HepG2 (cell line): ENCODE results near the gene ALDH3B2. TPM values are rescaled to one million over a fixed set of nuclear protein-coding genes. Genes with fewer than 3 reads are reported as not detected.

Experiments used
- GATA4 ChIP-seq: sonication (generic); IDR thresholded peaks from 2 replicates; pipeline ENCODE4 v1.6.1; 2016; ENCODE audit warnings: antibody characterized with exemption, low read depth, borderline replicate concordance
- GPN1 ChIP-seq: sonication (generic); formaldehyde crosslinking; IDR thresholded peaks from 2 replicates; pipeline ENCODE4 v1.5.1; 2020; ENCODE audit warnings: missing genetic modification reagents, borderline replicate concordance
- HMG20B ChIP-seq: conservative IDR thresholded peaks from 2 replicates; pipeline ENCODE4 v1.6.1; 2016; ENCODE audit warnings: missing genetic modification reagents, missing compliant biosample characterization
- IKZF4 ChIP-seq: sonication (generic); formaldehyde crosslinking; IDR thresholded peaks from 2 replicates; pipeline ENCODE4 v1.5.1; 2020; ENCODE audit warnings: borderline replicate concordance, mild to moderate bottlenecking, low read depth, missing genetic modification reagents; ENCODE audit errors: not compliant biosample characterization
- ISX ChIP-seq: sonication (generic); formaldehyde crosslinking; conservative IDR thresholded peaks from 2 replicates; pipeline ENCODE4 v1.5.0; 2020; ENCODE audit warnings: missing genetic modification reagents
- KDM2A ChIP-seq: sonication (generic); formaldehyde crosslinking; IDR thresholded peaks from 2 replicates; pipeline ENCODE4 v1.4.0; 2020; ENCODE audit warnings: low read depth, missing genetic modification reagents, borderline replicate concordance
- KDM6A ChIP-seq: IDR thresholded peaks from 2 replicates; pipeline ENCODE4 v1.6.1; 2016; ENCODE audit warnings: low read depth
- KMT2A ChIP-seq: sonication (generic); formaldehyde crosslinking; IDR thresholded peaks from 2 replicates; pipeline ENCODE4 v1.4.0; 2020; ENCODE audit warnings: missing genetic modification reagents
- MAFK ChIP-seq, 2 experiments: IDR thresholded peaks in 1 of 2; conservative IDR thresholded peaks in 1 of 2; 2 replicates each; pipeline ENCODE4 v1.6.1; 2011; ENCODE audit warnings: improper control_type of control experiment in 2 of 2, low read length in 2 of 2
- MATR3 ChIP-seq: sonication (generic); formaldehyde crosslinking; IDR thresholded peaks from 2 replicates; pipeline ENCODE4 v1.4.0; 2020; ENCODE audit warnings: missing genetic modification reagents
- NCOA1 ChIP-seq: sonication (generic); formaldehyde crosslinking; IDR thresholded peaks from 2 replicates; pipeline ENCODE4 v1.9.0; 2021; ENCODE audit warnings: missing genetic modification reagents
- PCBP2 ChIP-seq: fragments of 200-400 bp; formaldehyde crosslinking; optimal IDR thresholded peaks from 2 replicates; pipeline ENCODE3; 2018; ENCODE audit warnings: low read length, low read depth; ENCODE audit not compliant: poor library complexity, severe bottlenecking
- PHF8 ChIP-seq: sonication (generic); formaldehyde crosslinking; IDR thresholded peaks from 2 replicates; pipeline ENCODE4 v1.5.0; 2020; ENCODE audit warnings: missing genetic modification reagents
- PITX1 ChIP-seq: sonication (generic); formaldehyde crosslinking; IDR thresholded peaks from 2 replicates; pipeline ENCODE4 v1.5.1; 2020; ENCODE audit warnings: mild to moderate bottlenecking, missing genetic modification reagents
- RXRA ChIP-seq: sonication (generic); formaldehyde crosslinking; IDR thresholded peaks from 2 replicates; pipeline ENCODE4 v1.5.1; 2020; ENCODE audit warnings: missing genetic modification reagents
- TAF1 ChIP-seq: sonication (generic); formaldehyde crosslinking; IDR thresholded peaks from 2 replicates; pipeline ENCODE4 v1.4.0; 2020; ENCODE audit warnings: missing genetic modification reagents
- TBL1XR1 ChIP-seq: fragments of 150-350 bp; IDR thresholded peaks from 2 replicates; pipeline ENCODE4 v1.6.1; 2014; ENCODE audit warnings: borderline replicate concordance, low read length; ENCODE audit not compliant: partially characterized antibody
- TRIM24 ChIP-seq: sonication (generic); formaldehyde crosslinking; IDR thresholded peaks from 2 replicates; pipeline ENCODE4 v1.8.0; 2022; ENCODE audit warnings: mild to moderate bottlenecking, missing genetic modification reagents
- ZFP90 ChIP-seq: sonication (generic); formaldehyde crosslinking; IDR thresholded peaks from 2 replicates; pipeline ENCODE4 v1.8.0; 2022; ENCODE audit warnings: missing genetic modification reagents, mild to moderate bottlenecking, inconsistent platforms, borderline replicate concordance
- ZNF136 ChIP-seq: sonication (generic); formaldehyde crosslinking; IDR thresholded peaks from 2 replicates; pipeline ENCODE4 v1.8.1; 2022; ENCODE audit warnings: low read depth, mild to moderate bottlenecking, moderate library complexity, missing genetic modification reagents
- ZNF30 ChIP-seq: sonication (generic); formaldehyde crosslinking; IDR thresholded peaks from 2 replicates; pipeline ENCODE4 v1.5.0; 2020; ENCODE audit warnings: mild to moderate bottlenecking, missing genetic modification reagents
- ZNF34 ChIP-seq: sonication (generic); formaldehyde crosslinking; IDR thresholded peaks from 2 replicates; pipeline ENCODE4 v1.4.0; 2020; ENCODE audit warnings: mild to moderate bottlenecking, missing genetic modification reagents, borderline replicate concordance
- ZNF557 ChIP-seq: sonication (generic); formaldehyde crosslinking; IDR thresholded peaks from 2 replicates; pipeline ENCODE4 v1.4.0; 2020; ENCODE audit warnings: missing genetic modification reagents
- ZNF564 ChIP-seq: sonication (generic); formaldehyde crosslinking; IDR thresholded peaks from 2 replicates; pipeline ENCODE4 v1.8.1; 2023; ENCODE audit warnings: mild to moderate bottlenecking, missing genetic modification reagents
- ZNF570 ChIP-seq: sonication (generic); formaldehyde crosslinking; IDR thresholded peaks from 2 replicates; pipeline ENCODE4 v1.4.0; 2020; ENCODE audit warnings: mild to moderate bottlenecking, missing genetic modification reagents, borderline replicate concordance
- ZNF619 ChIP-seq: sonication (generic); formaldehyde crosslinking; IDR thresholded peaks from 2 replicates; pipeline ENCODE4 v1.4.0; 2020; ENCODE audit warnings: mild to moderate bottlenecking, missing genetic modification reagents
- ZSCAN12 ChIP-seq: sonication (generic); formaldehyde crosslinking; IDR thresholded peaks from 2 replicates; pipeline ENCODE4 v1.9.0; 2021; ENCODE audit warnings: mild to moderate bottlenecking, missing genetic modification reagents
- ZSCAN20 ChIP-seq: sonication (generic); formaldehyde crosslinking; IDR thresholded peaks from 2 replicates; pipeline ENCODE4 v1.4.0; 2020; ENCODE audit warnings: missing genetic modification reagents, mild to moderate bottlenecking, borderline replicate concordance
- polyA plus RNA-seq, 8 experiments: library from polyadenylated mRNA; depleted of rRNA in 3 of 8; stranded (reverse) in 7 of 8; unstranded in 1 of 8; fragments of >200 nt; fragmentation: Illumina TruSeq in 4 of 8; extraction: Trizol in 4 of 8; gene quantifications; 2 replicates each; pipeline versions ENCODE4 v1.2.1 to v1.2.3, GENCODE V29; 2011 to 2016; ENCODE audit warnings: low read depth in 4 of 8, missing spikeins in 1 of 8, mixed read lengths in 1 of 8; ENCODE audit not compliant: insufficient read depth in 1 of 8
- total RNA-seq, 5 experiments: library from RNA; depleted of rRNA; stranded (reverse); fragments of >200 nt; fragmentation: Illumina TruSeq; extraction: Trizol; gene quantifications; 2 replicates each; pipeline ENCODE4 v1.2.3, GENCODE V29; 2016; ENCODE audit warnings: low read depth in 1 of 5
- TF ChIP-seq, protein P1 (sequence below): sonication (generic); formaldehyde crosslinking; IDR thresholded peaks from 2 replicates; pipeline ENCODE4 v1.5.1; 2020; ENCODE audit warnings: mild to moderate bottlenecking, missing genetic modification reagents, moderate library complexity
- TF ChIP-seq, protein P2 (sequence below): sonication (generic); formaldehyde crosslinking; IDR thresholded peaks from 2 replicates; pipeline ENCODE4 v1.4.0; 2020; ENCODE audit warnings: missing genetic modification reagents

ALDH3B2 gene
- total and polyA plus RNA-seq, 2 of the 13 experiments (the other 11 are each of a cell fraction or from before 2014, with no cell fraction given) = not detected

DNA sequence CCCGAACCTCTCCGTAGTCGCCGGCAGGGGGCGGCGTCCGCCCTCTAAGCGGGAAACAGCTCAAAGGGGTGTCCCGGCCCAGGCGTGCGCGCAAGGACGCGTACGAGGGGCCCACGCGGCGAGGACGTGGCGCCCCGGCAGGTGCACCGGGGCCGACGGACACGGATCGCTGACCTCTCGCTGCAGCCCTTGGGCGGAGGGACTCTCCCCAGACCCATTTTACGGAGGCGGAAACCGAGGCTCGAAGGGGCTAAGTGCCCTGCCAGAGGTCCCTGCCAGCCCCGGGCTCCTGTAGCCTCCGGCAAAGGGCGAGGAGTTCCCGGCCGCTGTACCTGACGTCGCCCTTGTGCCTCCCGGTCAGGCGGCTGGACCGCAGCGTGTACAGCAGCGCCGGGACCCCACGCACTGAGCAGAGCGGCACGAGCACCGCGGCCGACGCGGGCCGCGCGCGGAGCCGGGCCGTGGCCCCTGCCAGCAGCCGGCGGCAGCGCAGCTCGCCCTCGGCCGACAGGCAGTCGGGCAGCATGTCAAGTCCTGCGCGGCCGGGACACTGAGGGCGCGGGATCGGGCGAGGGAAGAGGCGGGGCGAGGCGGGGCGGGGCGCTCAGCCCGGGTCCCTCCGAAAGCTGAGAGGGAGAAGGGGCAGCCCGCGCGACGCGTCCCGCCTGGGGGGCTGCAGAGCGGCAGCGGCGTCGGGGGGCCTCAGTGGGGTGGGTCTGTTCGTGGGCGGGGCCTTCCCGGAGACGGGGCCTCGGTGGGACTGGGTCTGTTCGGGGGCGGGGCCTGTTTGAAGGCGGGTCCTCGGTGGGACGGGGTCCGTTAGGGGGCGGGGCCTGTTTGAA, 44.8 kb downstream of the ALDH3B2 start, which contains the start of gene NUDT8 (continued):
- TF ChIP-seq GPN1 (no peak), ZNF619 (CRISPR knock-in tag) (no peak), KDM2A (CRISPR knock-in tag) (peak; percentile 88), MATR3 (CRISPR knock-in tag) (no peak), KMT2A (no peak), ZNF136 (CRISPR knock-in tag) (no peak), RXRA (peak; percentile 71), PCBP2 (no peak), TBL1XR1 (no peak), ZNF30 (CRISPR knock-in tag) (no peak), ZFP90 (CRISPR knock-in tag) (no peak), IKZF4 (CRISPR knock-in tag) (peak; percentile 65), ZSCAN20 (CRISPR knock-in tag) (peak; percentile 21; the same call in 1 of the 2 replicates), GATA4 (no peak), KDM6A (no peak), ISX (CRISPR knock-in tag) (0 out of 2 replicates have a peak, but pooled peaks have one; percentile 70), ZNF557 (CRISPR knock-in tag) (peak; percentile 79; the same call in 1 of the 2 replicates), PHF8 (CRISPR knock-in tag) (peak; percentile 52; the same call in 1 of the 2 replicates), TRIM24 (CRISPR knock-in tag) (no peak), PITX1 (peak; percentile 25; the same call in 1 of the 2 replicates), HMG20B (CRISPR knock-in tag) (no peak), MAFK (conservative IDR thresholded peaks at IDR 0.05 in 1 of 2, IDR thresholded peaks at IDR 0.05 in 1 of 2; ENCODE audit: low read length in 2 of 2) (no peak), TAF1 (CRISPR knock-in tag) (peak; percentile 47; the same call in 1 of the 2 replicates), NCOA1 (no peak), ZNF34 (0 out of 2 replicates have a peak, but pooled peaks have one; percentile 44), ZSCAN12 (no peak), ZNF564 (CRISPR knock-in tag) (peak; percentile 48), ZNF570 (CRISPR knock-in tag) (peak; percentile 43; the same call in 1 of the 2 replicates)
- TF ChIP-seq, protein P1, sequence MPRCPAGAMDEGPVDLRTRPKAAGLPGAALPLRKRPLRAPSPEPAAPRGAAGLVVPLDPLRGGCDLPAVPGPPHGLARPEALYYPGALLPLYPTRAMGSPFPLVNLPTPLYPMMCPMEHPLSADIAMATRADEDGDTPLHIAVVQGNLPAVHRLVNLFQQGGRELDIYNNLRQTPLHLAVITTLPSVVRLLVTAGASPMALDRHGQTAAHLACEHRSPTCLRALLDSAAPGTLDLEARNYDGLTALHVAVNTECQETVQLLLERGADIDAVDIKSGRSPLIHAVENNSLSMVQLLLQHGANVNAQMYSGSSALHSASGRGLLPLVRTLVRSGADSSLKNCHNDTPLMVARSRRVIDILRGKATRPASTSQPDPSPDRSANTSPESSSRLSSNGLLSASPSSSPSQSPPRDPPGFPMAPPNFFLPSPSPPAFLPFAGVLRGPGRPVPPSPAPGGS (CRISPR knock-in tag) = peak; percentile 82
- TF ChIP-seq, protein P2, sequence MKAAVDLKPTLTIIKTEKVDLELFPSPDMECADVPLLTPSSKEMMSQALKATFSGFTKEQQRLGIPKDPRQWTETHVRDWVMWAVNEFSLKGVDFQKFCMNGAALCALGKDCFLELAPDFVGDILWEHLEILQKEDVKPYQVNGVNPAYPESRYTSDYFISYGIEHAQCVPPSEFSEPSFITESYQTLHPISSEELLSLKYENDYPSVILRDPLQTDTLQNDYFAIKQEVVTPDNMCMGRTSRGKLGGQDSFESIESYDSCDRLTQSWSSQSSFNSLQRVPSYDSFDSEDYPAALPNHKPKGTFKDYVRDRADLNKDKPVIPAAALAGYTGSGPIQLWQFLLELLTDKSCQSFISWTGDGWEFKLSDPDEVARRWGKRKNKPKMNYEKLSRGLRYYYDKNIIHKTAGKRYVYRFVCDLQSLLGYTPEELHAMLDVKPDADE (CRISPR knock-in tag) = no peak
